ENCODE results near the gene SORCS3.

SORCS3 gene

GRCh38 chr10:105187243-105187642 is 546.2 kb downstream of the SORCS3 start:
- DNase-seq (ENCODE audit: low read depth, low spot score) = no peak
- no peak overlapping the region for H3K4me3 ChIP-seq
- H3K9me3 ChIP-seq (ENCODE audit: low read depth, low read length) = no peaks in the 10 kb centered on the region
- TF ChIP-seq FOXP2 (optimal IDR thresholded peaks at IDR 0.05; ENCODE audit: control extremely low read depth, extremely low read length, insufficient read depth) = no peak
- TF ChIP-seq POLR2AphosphoS5 (IDR thresholded peaks at IDR 0.05; ENCODE audit: borderline replicate concordance, low read depth, low read length) = no peak
- no peak for TF ChIP-seq EZH2 (IDR thresholded peaks at IDR 0.05)
- H3K9ac ChIP-seq (ENCODE audit: insufficient read length) = no peak overlapping the region
- no peak overlapping the region for H3K27ac ChIP-seq
- no peaks in the 10 kb centered on the region for H3K36me3 ChIP-seq (ENCODE audit: insufficient read depth, low read length)

GRCh38 chr10:105188737-105189462 is 547.8 kb downstream of the SORCS3 start:
- Histone ChIP-seq H3K9me3 (ENCODE audit: low read depth, low read length) (no peaks in the 10 kb centered on the region), H3K36me3 (ENCODE audit: insufficient read depth, low read length) (no peaks in the 10 kb centered on the region), H3K4me3 (no peak overlapping the region), H3K9ac (ENCODE audit: insufficient read length) (no peak overlapping the region), H3K27ac (no peak overlapping the region)
- no peak for DNase-seq (ENCODE audit: low read depth, low spot score)
- no peak for TF ChIP-seq POLR2AphosphoS5 (IDR thresholded peaks at IDR 0.05; ENCODE audit: borderline replicate concordance, low read depth, low read length)
- TF ChIP-seq FOXP2 (optimal IDR thresholded peaks at IDR 0.05; ENCODE audit: control extremely low read depth, extremely low read length, insufficient read depth) = no peak
- TF ChIP-seq EZH2 (IDR thresholded peaks at IDR 0.05) = no peak

GRCh38 chr10:105189463-105189800 is 548.3 kb downstream of the SORCS3 start:
- Histone ChIP-seq H3K9me3 (ENCODE audit: low read depth, low read length) (no peaks in the 10 kb centered on the region), H3K9ac (ENCODE audit: insufficient read length) (no peak overlapping the region), H3K36me3 (ENCODE audit: insufficient read depth, low read length) (no peaks in the 10 kb centered on the region), H3K4me3 (no peak overlapping the region), H3K27ac (no peak overlapping the region)
- no peak for DNase-seq (ENCODE audit: low read depth, low spot score)
- TF ChIP-seq POLR2AphosphoS5 (IDR thresholded peaks at IDR 0.05; ENCODE audit: borderline replicate concordance, low read depth, low read length) (no peak), FOXP2 (optimal IDR thresholded peaks at IDR 0.05; ENCODE audit: control extremely low read depth, extremely low read length, insufficient read depth) (no peak), EZH2 (IDR thresholded peaks at IDR 0.05) (no peak)

- TF ChIP-seq EZH2 (IDR thresholded peaks at IDR 0.05) = no peak
- TF ChIP-seq FOXP2 (optimal IDR thresholded peaks at IDR 0.05; ENCODE audit: control extremely low read depth, extremely low read length, insufficient read depth) = no peak
- TF ChIP-seq POLR2AphosphoS5 (IDR thresholded peaks at IDR 0.05; ENCODE audit: borderline replicate concordance, low read depth, low read length) = no peak
- DNase-seq (ENCODE audit: low read depth, low spot score) = no peak
- H3K4me3 ChIP-seq = no peak overlapping the region
- H3K27ac ChIP-seq = no peak overlapping the region
- no peaks in the 10 kb centered on the region for H3K36me3 ChIP-seq (ENCODE audit: insufficient read depth, low read length)
- no peak overlapping the region for H3K9ac ChIP-seq (ENCODE audit: insufficient read length)
- H3K9me3 ChIP-seq (ENCODE audit: low read depth, low read length) = no peaks in the 10 kb centered on the region
Observed at GRCh38 chr10:105192146-105192545, 551.1 kb downstream of the SORCS3 start.

- no peaks in the 10 kb centered on the region for H3K36me3 ChIP-seq (ENCODE audit: insufficient read depth, low read length)
- no peak overlapping the region for H3K27ac ChIP-seq
- TF ChIP-seq FOXP2 (optimal IDR thresholded peaks at IDR 0.05; ENCODE audit: control extremely low read depth, extremely low read length, insufficient read depth) (no peak), POLR2AphosphoS5 (IDR thresholded peaks at IDR 0.05; ENCODE audit: borderline replicate concordance, low read depth, low read length) (no peak), EZH2 (IDR thresholded peaks at IDR 0.05) (no peak)
- H3K9me3 ChIP-seq (ENCODE audit: low read depth, low read length) = no peaks in the 10 kb centered on the region
- H3K4me3 ChIP-seq = no peak overlapping the region
- no peak overlapping the region for H3K9ac ChIP-seq (ENCODE audit: insufficient read length)
- DNase-seq (ENCODE audit: low read depth, low spot score) = no peak
Observed at GRCh38 chr10:105192861-105193260, 551.8 kb downstream of the SORCS3 start.

- Histone ChIP-seq H3K36me3 (ENCODE audit: insufficient read depth, low read length) (no peaks in the 10 kb centered on the region), H3K4me3 (no peak overlapping the region), H3K9me3 (ENCODE audit: low read depth, low read length) (no peaks in the 10 kb centered on the region), H3K9ac (ENCODE audit: insufficient read length) (no peak overlapping the region), H3K27ac (no peak overlapping the region)
- no peak for DNase-seq (ENCODE audit: low read depth, low spot score)
- no peak for TF ChIP-seq EZH2 (IDR thresholded peaks at IDR 0.05)
- TF ChIP-seq POLR2AphosphoS5 (IDR thresholded peaks at IDR 0.05; ENCODE audit: borderline replicate concordance, low read depth, low read length) = no peak
- TF ChIP-seq FOXP2 (optimal IDR thresholded peaks at IDR 0.05; ENCODE audit: control extremely low read depth, extremely low read length, insufficient read depth) = no peak
Observed at GRCh38 chr10:105195831-105196230, 554.7 kb downstream of the SORCS3 start.

- TF ChIP-seq POLR2AphosphoS5 (IDR thresholded peaks at IDR 0.05; ENCODE audit: borderline replicate concordance, low read depth, low read length) = no peak
- TF ChIP-seq EZH2 (IDR thresholded peaks at IDR 0.05) = no peak
- TF ChIP-seq FOXP2 (optimal IDR thresholded peaks at IDR 0.05; ENCODE audit: control extremely low read depth, extremely low read length, insufficient read depth) = no peak
- Histone ChIP-seq H3K36me3 (ENCODE audit: insufficient read depth, low read length) (no peaks in the 10 kb centered on the region), H3K9me3 (ENCODE audit: low read depth, low read length) (no peaks in the 10 kb centered on the region), H3K4me3 (no peak overlapping the region), H3K9ac (ENCODE audit: insufficient read length) (no peak overlapping the region), H3K27ac (no peak overlapping the region)
- DNase-seq (ENCODE audit: low read depth, low spot score) = no peak
Observed at GRCh38 chr10:105197598-105198364, 556.7 kb downstream of the SORCS3 start.

- TF ChIP-seq EZH2 (IDR thresholded peaks at IDR 0.05) = no peak
- no peak for TF ChIP-seq FOXP2 (optimal IDR thresholded peaks at IDR 0.05; ENCODE audit: control extremely low read depth, extremely low read length, insufficient read depth)
- TF ChIP-seq POLR2AphosphoS5 (IDR thresholded peaks at IDR 0.05; ENCODE audit: borderline replicate concordance, low read depth, low read length) = no peak
- Histone ChIP-seq H3K9me3 (ENCODE audit: low read depth, low read length) (no peaks in the 10 kb centered on the region), H3K9ac (ENCODE audit: insufficient read length) (no peak overlapping the region), H3K4me3 (no peak overlapping the region), H3K36me3 (ENCODE audit: insufficient read depth, low read length) (no peaks in the 10 kb centered on the region), H3K27ac (no peak overlapping the region)
- DNase-seq (ENCODE audit: low read depth, low spot score) = no peak
Observed at GRCh38 chr10:105206616-105207015, 565.5 kb downstream of the SORCS3 start.
